ENCODE results near the gene ABCB11. TPM values are rescaled to one million over a fixed set of nuclear protein-coding genes. Genes with fewer than 3 reads are reported as not detected.

Gene ABCB11
- total RNA-seq, 1 experiment from 2014 or later = 0.12 TPM

- CTCF ChIA-PET = no interaction called here
- ATAC-seq (no peak), DNase-seq (ENCODE audit: low read depth, low spot score) (no peak)
- Histone ChIP-seq H3K79me2 (ENCODE audit: insufficient read depth, low read length) (no peaks in the 10 kb centered on the region), H3K4me1 (ENCODE audit: control insufficient read depth in 1 of 2, insufficient read depth in 2 of 2, low read length in 2 of 2) (no peaks in the 10 kb centered on the region), H3K9me3 (ENCODE audit: control insufficient read depth in 1 of 2, insufficient read depth in 1 of 2, low read depth in 1 of 2, low read length in 2 of 2) (no peaks in the 10 kb centered on the region), H3K4me3 (replicated peaks in 1 of 2; ENCODE audit: low read depth in 1 of 2, low read length in 2 of 2) (no peak overlapping the region), H3K9ac (ENCODE audit: low read length) (no peak overlapping the region), H3K4me2 (ENCODE audit: low read length) (no peak overlapping the region), H3K9me2 (ENCODE audit: insufficient read depth) (no peaks in the 10 kb centered on the region), H3K27me3 (ENCODE audit: insufficient read depth, low read length) (no peaks in the 10 kb centered on the region), H4K20me1 (ENCODE audit: insufficient read depth) (no peaks in the 10 kb centered on the region), H2AFZ (ENCODE audit: low read depth, low read length, poor library complexity, severe bottlenecking) (no peak overlapping the region), H3K27ac (ENCODE audit: low read depth, low read length) (no peak overlapping the region), H3K36me3 (ENCODE audit: control insufficient read depth in 1 of 2, insufficient read depth in 2 of 2, low read length in 2 of 2) (no peaks in the 10 kb centered on the region)
- no TSS peak for BruUV-seq (replicated peaks)
- POLR2A ChIA-PET = no interaction called here
- TF ChIP-seq, protein P1, sequence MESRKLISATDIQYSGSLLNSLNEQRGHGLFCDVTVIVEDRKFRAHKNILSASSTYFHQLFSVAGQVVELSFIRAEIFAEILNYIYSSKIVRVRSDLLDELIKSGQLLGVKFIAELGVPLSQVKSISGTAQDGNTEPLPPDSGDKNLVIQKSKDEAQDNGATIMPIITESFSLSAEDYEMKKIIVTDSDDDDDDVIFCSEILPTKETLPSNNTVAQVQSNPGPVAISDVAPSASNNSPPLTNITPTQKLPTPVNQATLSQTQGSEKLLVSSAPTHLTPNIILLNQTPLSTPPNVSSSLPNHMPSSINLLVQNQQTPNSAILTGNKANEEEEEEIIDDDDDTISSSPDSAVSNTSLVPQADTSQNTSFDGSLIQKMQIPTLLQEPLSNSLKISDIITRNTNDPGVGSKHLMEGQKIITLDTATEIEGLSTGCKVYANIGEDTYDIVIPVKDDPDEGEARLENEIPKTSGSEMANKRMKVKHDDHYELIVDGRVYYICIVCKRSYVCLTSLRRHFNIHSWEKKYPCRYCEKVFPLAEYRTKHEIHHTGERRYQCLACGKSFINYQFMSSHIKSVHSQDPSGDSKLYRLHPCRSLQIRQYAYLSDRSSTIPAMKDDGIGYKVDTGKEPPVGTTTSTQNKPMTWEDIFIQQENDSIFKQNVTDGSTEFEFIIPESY (IDR thresholded peaks at IDR 0.05; ENCODE audit: extremely low read depth, insufficient replicate concordance, low read length) = no peak
- TF ChIP-seq POLR2A (IDR thresholded peaks at IDR 0.05; ENCODE audit: borderline replicate concordance, extremely low read depth, insufficient read depth, insufficient read length) (no peak), ELF1 (IDR thresholded peaks at IDR 0.05; ENCODE audit: borderline replicate concordance, low read depth) (no peak), SP1 (IDR thresholded peaks at IDR 0.05; ENCODE audit: low read depth) (no peak), CTCF (IDR thresholded peaks at IDR 0.05 in 2 of 3, conservative IDR thresholded peaks at IDR 0.05 in 1 of 3; ENCODE audit: borderline replicate concordance in 1 of 3, insufficient read depth in 1 of 3, low read depth in 2 of 3, low read length in 2 of 3) (no peak), POLR2AphosphoS5 (IDR thresholded peaks at IDR 0.05; ENCODE audit: low read depth, low read length) (no peak), REST (IDR thresholded peaks at IDR 0.05; ENCODE audit: low read depth) (no peak), CBX3 (IDR thresholded peaks at IDR 0.05; ENCODE audit: low read depth) (no peak), ZNF274 (IDR thresholded peaks at IDR 0.05; ENCODE audit: low read depth, low read length) (no peak), JUND (IDR thresholded peaks at IDR 0.05) (no peak)
- TF ChIP-seq, protein P2, sequence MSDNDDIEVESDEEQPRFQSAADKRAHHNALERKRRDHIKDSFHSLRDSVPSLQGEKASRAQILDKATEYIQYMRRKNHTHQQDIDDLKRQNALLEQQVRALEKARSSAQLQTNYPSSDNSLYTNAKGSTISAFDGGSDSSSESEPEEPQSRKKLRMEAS (IDR thresholded peaks at IDR 0.05) = no peak
- RAD21 ChIA-PET (ENCODE audit: low non-redundant PET in 1 of 2, low total read pairs in 2 of 2, uncharacterized antibody in 2 of 2, unreplicated experiment in 2 of 2) = no interaction called here
- intact Hi-C loops (cut with micrococcal nuclease) = no loop called here
Measured at GRCh38 chr2:168986398-168986943, 44.7 kb downstream of the ABCB11 start.

All from HCT116 (cell line).